Thyroid gland (tissue), 4 donors: ENCODE measurements around the gene GALNT17.

Source experiments
- CTCF ChIP-seq, 6 experiments: fragments of 200-600 bp in 3 of 6; fragments of 450-650 bp in 3 of 6; sonication (generic) in 3 of 6; IDR thresholded peaks; one replicate each; pipeline ENCODE4 v1.5.1; 2016 to 2019; ENCODE audit warnings: antibody characterized with exemption in 6 of 6, mild to moderate bottlenecking in 2 of 6, inconsistent platforms in 1 of 6, moderate library complexity in 1 of 6
- POLR2A ChIP-seq, 2 donors: fragments of 450-650 bp; IDR thresholded peaks; one replicate each; pipeline ENCODE4 v1.6.1; 2017; ENCODE audit warnings: antibody characterized with exemption in 2 of 2, mild to moderate bottlenecking in 2 of 2, moderate library complexity in 1 of 2

DNA sequence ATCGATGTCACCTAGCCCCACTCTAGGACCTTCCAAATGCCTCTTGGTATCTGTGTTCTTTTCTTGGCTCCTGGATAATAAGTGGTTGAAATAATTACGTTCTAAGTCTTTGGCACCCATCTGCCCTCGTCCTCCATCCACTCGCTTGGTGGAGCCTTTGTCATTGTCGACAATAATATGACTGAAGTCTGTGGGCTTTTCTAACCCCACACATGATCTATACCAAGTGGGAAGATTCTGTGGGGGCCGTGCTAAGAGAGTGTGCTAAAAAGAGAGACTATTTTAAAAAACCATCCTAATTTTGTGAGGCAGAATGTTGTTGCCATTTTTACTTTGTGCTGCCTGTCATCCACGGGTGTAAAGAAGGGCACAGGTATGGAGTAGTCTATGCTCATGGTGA, 113.1 kb downstream of the GALNT17 start:
- TF ChIP-seq POLR2A (IDR thresholded peaks at IDR 0.05) (no peak), CTCF (IDR thresholded peaks at IDR 0.05) (no peak)
